MM.1S (cell line): Measurements from ENCODE around the gene CDKN1B.

ENCODE experiments used
- DNase-seq: peaks from one replicate; pipeline ENCODE4 v3.0.0-alpha.2; 2015
- H2AFZ ChIP-seq: fragments of 300-600 bp; sonication (generic); 2 replicates; pipeline ENCODE4 v1.6.0; 2016; ENCODE audit warnings: antibody characterized with exemption, low read length
- H3F3A ChIP-seq: fragments of 300-600 bp; sonication (generic); 2 replicates; pipeline ENCODE4 v1.6.1; 2016; ENCODE audit warnings: mild to moderate bottlenecking, antibody characterized with exemption, low read length, moderate library complexity, mixed read lengths; ENCODE audit not compliant: insufficient read depth
- H3K27ac ChIP-seq: fragments of 300-600 bp; sonication (generic); 2 replicates; pipeline ENCODE4 v1.5.1; 2016; ENCODE audit warnings: mild to moderate bottlenecking, low read length
- H3K27me3 ChIP-seq: fragments of 300-600 bp; sonication (generic); replicated peaks from 2 replicates; pipeline ENCODE4 v1.6.0; 2016; ENCODE audit warnings: low read length; ENCODE audit not compliant: insufficient read depth
- H3K36me3 ChIP-seq: fragments of 300-600 bp; sonication (generic); replicated peaks from 2 replicates; pipeline ENCODE4 v1.6.1; 2016; ENCODE audit warnings: mild to moderate bottlenecking, low read length, mixed read lengths; ENCODE audit not compliant: insufficient read depth
- H3K4me1 ChIP-seq: fragments of 300-600 bp; sonication (generic); 2 replicates; pipeline ENCODE4 v1.6.1; 2016; ENCODE audit warnings: low read length, mixed read lengths
- H3K4me2 ChIP-seq: fragments of 300-600 bp; sonication (generic); 2 replicates; pipeline ENCODE4 v1.6.0; 2016; ENCODE audit warnings: low read depth, low read length
- H3K4me3 ChIP-seq: fragments of 300-600 bp; sonication (generic); 2 replicates; pipeline ENCODE4 v1.5.1; 2016; ENCODE audit warnings: low read length, mixed read lengths
- H3K79me2 ChIP-seq: fragments of 300-600 bp; sonication (generic); 2 replicates; pipeline ENCODE4 v1.6.1; 2016; ENCODE audit warnings: mixed run types, low read length, mixed read lengths
- H3K9ac ChIP-seq: fragments of 300-600 bp; sonication (generic); 2 replicates; pipeline ENCODE4 v1.6.1; 2016; ENCODE audit warnings: low read length, mixed read lengths
- H3K9me2 ChIP-seq: fragments of 300-600 bp; sonication (generic); replicated peaks from 2 replicates; pipeline ENCODE4 v1.6.1; 2016; ENCODE audit warnings: mild to moderate bottlenecking, low read length, mixed read lengths; ENCODE audit not compliant: insufficient read depth
- H3K9me3 ChIP-seq: fragments of 300-600 bp; sonication (generic); replicated peaks from 2 replicates; pipeline ENCODE4 v1.6.1; 2016; ENCODE audit warnings: mild to moderate bottlenecking, low read length, mixed read lengths; ENCODE audit not compliant: insufficient read depth
- H4K20me1 ChIP-seq: fragments of 300-600 bp; sonication (generic); 2 replicates; pipeline ENCODE4 v1.6.1; 2016; ENCODE audit warnings: mild to moderate bottlenecking, low read length, moderate library complexity, mixed read lengths; ENCODE audit not compliant: insufficient read depth
- EZH2 ChIP-seq: fragments of 300-600 bp; sonication (generic); optimal IDR thresholded peaks from 2 replicates; pipeline ENCODE3; 2017; ENCODE audit warnings: low read depth, mild to moderate bottlenecking, antibody characterized with exemption, low read length, mixed read lengths
- EZH2phosphoT487 ChIP-seq: fragments of 300-600 bp; sonication (generic); IDR thresholded peaks from 2 replicates; pipeline ENCODE4 v1.6.1; 2018; ENCODE audit warnings: antibody characterized with exemption, low read length
- TF ChIP-seq, protein P1 (sequence below): fragments of 300-600 bp; sonication (generic); IDR thresholded peaks from 2 replicates; pipeline ENCODE4 v1.5.1; 2016; ENCODE audit warnings: antibody characterized with exemption, low read length, mixed read lengths

Gene CDKN1B

DNA sequence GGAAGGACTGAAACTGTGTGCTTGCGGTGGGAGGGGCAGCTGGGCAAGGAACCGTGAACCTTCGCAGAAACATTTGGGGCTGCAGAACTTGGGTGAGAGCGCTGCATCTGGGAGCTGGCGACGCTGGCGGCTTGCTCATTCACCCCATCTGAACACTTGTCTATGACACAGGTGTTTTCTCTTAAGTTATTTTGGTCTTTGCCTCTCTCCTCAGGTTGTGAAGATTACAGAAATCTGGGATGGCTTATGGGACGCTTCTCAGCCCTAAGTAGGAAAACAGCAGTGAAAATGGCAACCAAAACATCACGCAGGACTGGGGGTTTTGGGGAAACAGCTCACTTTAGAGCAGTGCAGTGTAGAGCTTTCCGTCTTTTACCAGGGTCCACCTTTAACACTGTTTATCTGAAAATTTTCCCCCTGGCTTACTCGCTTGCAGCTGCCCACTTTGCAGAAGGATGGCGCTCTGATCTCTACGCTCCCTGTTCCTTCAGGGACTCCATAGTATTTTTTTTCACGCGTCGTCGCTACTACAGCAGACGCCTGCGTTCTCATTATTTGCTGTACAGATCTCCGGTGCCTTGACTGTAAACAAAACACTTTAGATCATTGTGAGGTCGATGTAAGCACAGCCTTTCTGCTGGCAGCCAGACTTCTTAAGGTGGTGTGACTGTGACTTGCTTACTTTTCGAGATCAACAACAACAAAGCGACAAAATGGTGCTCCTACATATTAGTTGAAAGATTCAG, 2.7 kb upstream of the CDKN1B start:
- H3K9me3 ChIP-seq = no peaks in the 10 kb centered on the region
- no peaks in the 10 kb centered on the region for H3K9me2 ChIP-seq
- H3F3A ChIP-seq = peaks cover 51% of the 10 kb centered on the region
- DNase-seq = peak; percentile 89
- peak overlapping the region; percentile 94 for H3K4me2 ChIP-seq
- no peaks in the 10 kb centered on the region for H3K27me3 ChIP-seq
- H3K27ac ChIP-seq = peak overlapping the region; percentile 97
- H3K79me2 ChIP-seq = peaks cover 58% of the 10 kb centered on the region
- peaks cover 8% of the 10 kb centered on the region for H3K4me1 ChIP-seq
- H3K4me3 ChIP-seq = peak overlapping the region; percentile 94
- no peak overlapping the region for H2AFZ ChIP-seq
- H4K20me1 ChIP-seq = no peaks in the 10 kb centered on the region
- H3K36me3 ChIP-seq = peaks cover 11% of the 10 kb centered on the region
- TF ChIP-seq EZH2 = no peak
- TF ChIP-seq, protein P1, sequence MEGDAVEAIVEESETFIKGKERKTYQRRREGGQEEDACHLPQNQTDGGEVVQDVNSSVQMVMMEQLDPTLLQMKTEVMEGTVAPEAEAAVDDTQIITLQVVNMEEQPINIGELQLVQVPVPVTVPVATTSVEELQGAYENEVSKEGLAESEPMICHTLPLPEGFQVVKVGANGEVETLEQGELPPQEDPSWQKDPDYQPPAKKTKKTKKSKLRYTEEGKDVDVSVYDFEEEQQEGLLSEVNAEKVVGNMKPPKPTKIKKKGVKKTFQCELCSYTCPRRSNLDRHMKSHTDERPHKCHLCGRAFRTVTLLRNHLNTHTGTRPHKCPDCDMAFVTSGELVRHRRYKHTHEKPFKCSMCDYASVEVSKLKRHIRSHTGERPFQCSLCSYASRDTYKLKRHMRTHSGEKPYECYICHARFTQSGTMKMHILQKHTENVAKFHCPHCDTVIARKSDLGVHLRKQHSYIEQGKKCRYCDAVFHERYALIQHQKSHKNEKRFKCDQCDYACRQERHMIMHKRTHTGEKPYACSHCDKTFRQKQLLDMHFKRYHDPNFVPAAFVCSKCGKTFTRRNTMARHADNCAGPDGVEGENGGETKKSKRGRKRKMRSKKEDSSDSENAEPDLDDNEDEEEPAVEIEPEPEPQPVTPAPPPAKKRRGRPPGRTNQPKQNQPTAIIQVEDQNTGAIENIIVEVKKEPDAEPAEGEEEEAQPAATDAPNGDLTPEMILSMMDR = peak; percentile 37
- H3K9ac ChIP-seq = peak overlapping the region; percentile 100

DNA sequence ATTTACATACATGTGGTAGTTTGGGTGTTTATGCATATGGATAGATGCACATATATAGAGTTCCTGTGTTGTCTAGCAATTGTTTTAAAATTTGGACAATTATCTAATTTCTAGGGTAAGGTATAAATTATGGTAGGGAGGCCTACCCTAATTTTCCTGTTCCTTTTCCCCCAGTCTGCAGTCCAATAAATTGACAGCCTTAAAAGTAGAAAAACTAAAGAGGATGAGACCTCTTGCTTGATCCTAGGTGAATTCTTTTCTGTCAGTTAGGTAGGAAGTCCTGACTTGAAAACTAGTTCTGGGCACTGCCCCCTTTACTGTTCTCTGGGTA, 2.1 kb upstream of the CDKN1B start:
- DNase-seq = no peak
- Histone ChIP-seq H3K36me3 (peaks cover 15% of the 10 kb centered on the region), H3K9ac (peak overlapping the region; percentile 100), H3K27me3 (no peaks in the 10 kb centered on the region), H3K4me2 (peak overlapping the region; percentile 94), H3K9me3 (no peaks in the 10 kb centered on the region), H3K4me3 (peak overlapping the region; percentile 94), H3F3A (peaks cover 57% of the 10 kb centered on the region), H4K20me1 (no peaks in the 10 kb centered on the region), H3K4me1 (peaks cover 8% of the 10 kb centered on the region), H3K27ac (peak overlapping the region; percentile 97), H3K79me2 (peaks cover 64% of the 10 kb centered on the region), H3K9me2 (no peaks in the 10 kb centered on the region), H2AFZ (no peak overlapping the region)
- TF ChIP-seq EZH2 (no peak), EZH2phosphoT487 (no peak)
- TF ChIP-seq, protein P1 = no peak

DNA sequence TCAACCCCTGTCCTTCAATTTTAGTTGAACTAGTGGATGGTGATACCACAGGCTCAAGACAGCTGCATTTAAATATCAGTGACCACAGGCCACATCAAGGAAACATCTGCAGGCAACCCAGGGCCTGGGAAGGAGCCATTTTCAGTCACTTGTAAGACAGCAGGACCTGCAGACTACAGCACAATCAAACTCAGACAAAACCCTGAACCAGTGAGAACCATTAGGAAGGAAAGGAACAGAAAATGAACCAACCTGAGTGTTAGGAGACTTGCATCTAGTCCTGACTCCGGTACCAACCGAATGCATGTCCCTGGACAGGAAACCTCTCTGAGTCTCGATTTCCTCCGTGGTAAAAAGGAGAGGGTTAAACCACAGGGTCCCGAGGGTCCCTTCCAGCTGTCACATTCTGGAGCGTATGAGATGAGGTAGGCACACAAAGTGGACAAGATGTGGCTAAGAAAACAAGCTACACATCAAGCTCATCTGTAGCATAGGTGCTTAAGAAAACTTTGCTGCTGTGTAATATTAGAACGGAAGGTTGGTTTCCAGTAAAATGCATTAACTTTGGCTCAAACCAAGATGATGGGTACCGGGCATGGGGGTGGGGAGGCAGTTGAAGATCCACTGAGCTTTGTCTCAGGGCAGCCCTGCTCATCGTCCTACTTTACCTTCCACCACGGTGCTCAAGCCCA, 1.6 kb upstream of the CDKN1B start:
- H4K20me1 ChIP-seq = no peaks in the 10 kb centered on the region
- peak overlapping the region; percentile 97 for H3K27ac ChIP-seq
- peak overlapping the region; percentile 100 for H3K9ac ChIP-seq
- H3K4me1 ChIP-seq = peaks cover 8% of the 10 kb centered on the region
- peaks cover 63% of the 10 kb centered on the region for H3F3A ChIP-seq
- no peaks in the 10 kb centered on the region for H3K9me3 ChIP-seq
- peaks cover 15% of the 10 kb centered on the region for H3K36me3 ChIP-seq
- no peaks in the 10 kb centered on the region for H3K27me3 ChIP-seq
- H3K9me2 ChIP-seq = no peaks in the 10 kb centered on the region
- peak overlapping the region; percentile 94 for H3K4me3 ChIP-seq
- no peak overlapping the region for H2AFZ ChIP-seq
- peak; percentile 94 for DNase-seq
- TF ChIP-seq, protein P1 = no peak
- no peak for TF ChIP-seq EZH2
- no peak for TF ChIP-seq EZH2phosphoT487
- peaks cover 69% of the 10 kb centered on the region for H3K79me2 ChIP-seq
- peak overlapping the region; percentile 94 for H3K4me2 ChIP-seq
